Measurements from ENCODE around the gene DOCK11. TPM values are rescaled to one million over a fixed set of nuclear protein-coding genes. Genes with fewer than 3 reads are reported as not detected.

Gene DOCK11
- total and polyA plus RNA-seq, 2 donors (not counting 3 experiments of a cell fraction or from before 2014, with no cell fraction given), result 0.37 to 0.86 TPM

DNA sequence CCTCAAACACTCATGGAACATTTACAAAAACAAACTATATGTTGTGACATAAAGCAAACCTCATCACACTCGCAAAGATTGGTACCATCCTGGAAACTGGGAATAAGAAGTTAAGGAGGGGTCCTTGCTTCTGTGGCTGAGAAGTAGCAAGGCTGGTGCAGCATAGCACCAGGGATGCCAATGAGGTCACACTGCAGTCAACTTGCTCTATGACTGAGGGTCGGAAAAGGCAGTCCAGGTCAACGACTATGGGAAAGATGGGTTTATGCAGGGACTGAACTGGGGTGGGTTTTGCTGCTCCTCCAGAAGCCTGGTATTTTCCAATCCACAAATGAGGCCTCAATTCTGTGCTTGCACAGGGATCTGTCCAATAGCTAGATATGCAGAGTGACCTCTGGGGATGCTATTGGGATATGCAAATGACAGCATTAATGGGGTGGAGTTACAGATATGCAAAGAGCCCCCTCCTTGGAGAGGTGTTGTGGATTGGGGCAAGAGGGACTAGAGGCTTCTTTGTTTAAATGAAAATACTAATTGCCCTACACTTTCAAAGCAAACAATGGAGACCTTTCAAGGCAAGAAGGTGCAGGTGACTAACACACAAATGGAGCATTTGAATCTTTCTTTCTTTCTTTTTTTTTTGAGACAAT is 224.6 kb downstream of the DOCK11 start:
- no TSS peak for BruUV-seq (replicated peaks)

DNA sequence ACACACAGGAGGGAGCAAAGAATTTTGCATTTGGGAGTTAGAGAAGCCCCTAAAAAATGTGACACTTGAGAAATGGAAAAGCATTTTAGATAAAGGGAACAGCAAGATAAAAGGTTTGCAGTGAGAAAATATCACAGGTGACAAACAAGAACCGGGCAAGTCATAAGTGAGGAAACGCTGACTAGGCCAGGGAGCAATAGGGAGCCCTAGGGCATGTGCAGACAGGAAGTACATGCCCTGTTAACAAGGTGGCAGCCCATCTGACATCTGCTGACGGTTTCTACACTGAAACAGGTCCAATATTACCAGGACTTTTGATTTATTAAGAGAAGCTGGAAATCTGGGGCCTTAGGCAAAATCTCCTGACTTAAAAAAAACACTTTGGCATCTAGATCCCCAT is 227.8 kb downstream of the DOCK11 start:
- peaks cover 11% of the 10 kb centered on the region for H3K4me1 ChIP-seq (ENCODE audit: control insufficient read depth, extremely low read depth, insufficient read depth, low read length)
- no peaks in the 10 kb centered on the region for H3K79me2 ChIP-seq (ENCODE audit: control insufficient read depth, insufficient read depth, low read length)
- TF ChIP-seq GATA2 (IDR thresholded peaks at IDR 0.05; ENCODE audit: insufficient read depth, insufficient read length, low read depth, low read length) (no peak), JUN (IDR thresholded peaks at IDR 0.05; ENCODE audit: borderline replicate concordance, insufficient read depth, insufficient read length, low read depth) (no peak), EZH2 (IDR thresholded peaks at IDR 0.05; ENCODE audit: borderline replicate concordance, low read depth, low read length, severe bottlenecking) (no peak), POLR2AphosphoS5 (IDR thresholded peaks at IDR 0.05; ENCODE audit: insufficient read depth, low read depth, low read length) (no peak), POLR2A (IDR thresholded peaks at IDR 0.05; ENCODE audit: low read depth, low read length) (no peak), FOS (IDR thresholded peaks at IDR 0.05; ENCODE audit: borderline replicate concordance, insufficient read depth, low read length) (no peak), MYC (IDR thresholded peaks at IDR 0.05; ENCODE audit: low read depth, low read length) (no peak)
- TF ChIP-seq, protein P1, sequence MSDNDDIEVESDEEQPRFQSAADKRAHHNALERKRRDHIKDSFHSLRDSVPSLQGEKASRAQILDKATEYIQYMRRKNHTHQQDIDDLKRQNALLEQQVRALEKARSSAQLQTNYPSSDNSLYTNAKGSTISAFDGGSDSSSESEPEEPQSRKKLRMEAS (IDR thresholded peaks at IDR 0.05; ENCODE audit: insufficient read depth, insufficient read length), result no peak
- TF ChIP-seq, protein P2, sequence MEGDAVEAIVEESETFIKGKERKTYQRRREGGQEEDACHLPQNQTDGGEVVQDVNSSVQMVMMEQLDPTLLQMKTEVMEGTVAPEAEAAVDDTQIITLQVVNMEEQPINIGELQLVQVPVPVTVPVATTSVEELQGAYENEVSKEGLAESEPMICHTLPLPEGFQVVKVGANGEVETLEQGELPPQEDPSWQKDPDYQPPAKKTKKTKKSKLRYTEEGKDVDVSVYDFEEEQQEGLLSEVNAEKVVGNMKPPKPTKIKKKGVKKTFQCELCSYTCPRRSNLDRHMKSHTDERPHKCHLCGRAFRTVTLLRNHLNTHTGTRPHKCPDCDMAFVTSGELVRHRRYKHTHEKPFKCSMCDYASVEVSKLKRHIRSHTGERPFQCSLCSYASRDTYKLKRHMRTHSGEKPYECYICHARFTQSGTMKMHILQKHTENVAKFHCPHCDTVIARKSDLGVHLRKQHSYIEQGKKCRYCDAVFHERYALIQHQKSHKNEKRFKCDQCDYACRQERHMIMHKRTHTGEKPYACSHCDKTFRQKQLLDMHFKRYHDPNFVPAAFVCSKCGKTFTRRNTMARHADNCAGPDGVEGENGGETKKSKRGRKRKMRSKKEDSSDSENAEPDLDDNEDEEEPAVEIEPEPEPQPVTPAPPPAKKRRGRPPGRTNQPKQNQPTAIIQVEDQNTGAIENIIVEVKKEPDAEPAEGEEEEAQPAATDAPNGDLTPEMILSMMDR (IDR thresholded peaks at IDR 0.05; ENCODE audit: extremely low read depth in 1 of 2, insufficient read depth in 1 of 2, low read depth in 1 of 2, low read length in 2 of 2), result no peak
- FAIRE-seq (no peak), DNase-seq (ENCODE audit: low read depth, low spot score) (no peak)
- H3K4me2 ChIP-seq (ENCODE audit: insufficient read depth, low read length), result no peak overlapping the region
- ChIA-PET POLR2A (no interaction called here), CTCF (no interaction called here)
- no TSS peak for BruUV-seq (replicated peaks)
- H3K27ac ChIP-seq (ENCODE audit: insufficient read depth, low read depth, low read length), result no peak overlapping the region
- dilution Hi-C loops (cut with MboI; ENCODE audit: extremely low pct_ligation_motif_present, low sequenced_read_pairs) (no loop called here), intact Hi-C loops (cut with micrococcal nuclease) (no loop called here)
- no peak overlapping the region for H2AFZ ChIP-seq (ENCODE audit: low read depth, low read length)
- no peaks in the 10 kb centered on the region for H3K9me1 ChIP-seq (replicated peaks; ENCODE audit: control insufficient read depth, extremely low read depth, insufficient read depth, low read length)
- H3K9me3 ChIP-seq (replicated peaks; ENCODE audit: control insufficient read depth, insufficient read depth, low read length), result no peaks in the 10 kb centered on the region
- no peak overlapping the region for H3K4me3 ChIP-seq (replicated peaks in 1 of 3; ENCODE audit: insufficient read depth in 1 of 3, low read depth in 1 of 3, low read length in 3 of 3)
- no peaks in the 10 kb centered on the region for H4K20me1 ChIP-seq (replicated peaks; ENCODE audit: control insufficient read depth, extremely low read depth, insufficient read depth, low read length)
- H3K9ac ChIP-seq (replicated peaks; ENCODE audit: extremely low read depth, insufficient read depth, low read length), result no peak overlapping the region
- H3K27me3 ChIP-seq (ENCODE audit: control insufficient read depth in 2 of 2, insufficient read depth in 2 of 2, low read length in 2 of 2), result no peaks in the 10 kb centered on the region
- no peaks in the 10 kb centered on the region for H3K36me3 ChIP-seq (ENCODE audit: control insufficient read depth in 2 of 2, extremely low read depth in 1 of 2, insufficient read depth in 2 of 2, low read length in 2 of 2)

More for the DNA sequence above, 224.6 kb downstream of the DOCK11 start:
- H4K20me1 ChIP-seq (replicated peaks; ENCODE audit: control insufficient read depth, extremely low read depth, insufficient read depth, low read length), result no peaks in the 10 kb centered on the region
- H3K9me1 ChIP-seq (replicated peaks; ENCODE audit: control insufficient read depth, extremely low read depth, insufficient read depth, low read length), result no peaks in the 10 kb centered on the region
- no peak overlapping the region for H3K4me2 ChIP-seq (ENCODE audit: insufficient read depth, low read length)
- intact Hi-C loops (cut with micrococcal nuclease) (no loop called here), dilution Hi-C loops (cut with MboI; ENCODE audit: extremely low pct_ligation_motif_present, low sequenced_read_pairs) (no loop called here)
- ChIA-PET CTCF (no interaction called here), POLR2A (no interaction called here)
- no peak overlapping the region for H3K27ac ChIP-seq (ENCODE audit: insufficient read depth, low read depth, low read length)
- H3K36me3 ChIP-seq (ENCODE audit: control insufficient read depth in 2 of 2, extremely low read depth in 1 of 2, insufficient read depth in 2 of 2, low read length in 2 of 2), result no peaks in the 10 kb centered on the region
- TF ChIP-seq FOS (IDR thresholded peaks at IDR 0.05; ENCODE audit: borderline replicate concordance, insufficient read depth, low read length) (no peak), POLR2A (IDR thresholded peaks at IDR 0.05; ENCODE audit: low read depth, low read length) (no peak), EZH2 (IDR thresholded peaks at IDR 0.05; ENCODE audit: borderline replicate concordance, low read depth, low read length, severe bottlenecking) (no peak)
- TF ChIP-seq, protein P2 (IDR thresholded peaks at IDR 0.05; ENCODE audit: extremely low read depth in 1 of 2, insufficient read depth in 1 of 2, low read depth in 1 of 2, low read length in 2 of 2), result no peak
- no peak overlapping the region for H3K4me3 ChIP-seq (replicated peaks in 1 of 3; ENCODE audit: insufficient read depth in 1 of 3, low read depth in 1 of 3, low read length in 3 of 3)
- no peaks in the 10 kb centered on the region for H3K9me3 ChIP-seq (replicated peaks; ENCODE audit: control insufficient read depth, insufficient read depth, low read length)
- no peaks in the 10 kb centered on the region for H3K27me3 ChIP-seq (ENCODE audit: control insufficient read depth in 2 of 2, insufficient read depth in 2 of 2, low read length in 2 of 2)
- DNase-seq (ENCODE audit: low read depth, low spot score) (no peak), FAIRE-seq (no peak)
- H3K4me1 ChIP-seq (ENCODE audit: control insufficient read depth, extremely low read depth, insufficient read depth, low read length), result no peaks in the 10 kb centered on the region
- H3K79me2 ChIP-seq (ENCODE audit: control insufficient read depth, insufficient read depth, low read length), result no peaks in the 10 kb centered on the region
- H2AFZ ChIP-seq (ENCODE audit: low read depth, low read length), result no peak overlapping the region
- H3K9ac ChIP-seq (replicated peaks; ENCODE audit: extremely low read depth, insufficient read depth, low read length), result no peak overlapping the region
